HG03060 (cell line): ENCODE data around the gene SLC38A6.
A peak's percentile ranks its signal among the peaks of the same experiment; 100 is the strongest.

Experiments used
- ATAC-seq: cut with Tn5 transposase; IDR thresholded peaks from one replicate; pipeline ENCODE4 v1.9.1; 2021; ENCODE audit warnings: low read depth, moderate number of reproducible peaks; ENCODE audit not compliant: unreplicated experiment

The SLC38A6 gene

GRCh38 chr14:60980811-60981632 lies at the start of gene SLC38A6, which contains the start of gene TRMT5:
SLC38A6 (plus strand) TSS chr14:60981245; CDS start chr14:60981278, 33 bp downstream.
TRMT5 (minus strand) TSS chr14:60981079; CDS start chr14:60980973, 106 bp downstream.
- peak; percentile 67 for ATAC-seq

- no peak for ATAC-seq
Measured at GRCh38 chr14:60933920-60934655, 47.0 kb upstream of the SLC38A6 start.

GRCh38 chr14:60935319-60935718 lies 45.7 kb upstream of the SLC38A6 start:
- no peak for ATAC-seq

GRCh38 chr14:60943637-60944032 lies 37.4 kb upstream of the SLC38A6 start:
- no peak for ATAC-seq

- no peak for ATAC-seq
Measured at GRCh38 chr14:60944204-60944603, 36.8 kb upstream of the SLC38A6 start.

- no peak for ATAC-seq
Measured at GRCh38 chr14:60945984-60946383, 35.1 kb upstream of the SLC38A6 start.

GRCh38 chr14:60946773-60947172 lies 34.3 kb upstream of the SLC38A6 start:
- no peak for ATAC-seq

- ATAC-seq: no peak
Measured at GRCh38 chr14:60951776-60952435, 29.1 kb upstream of the SLC38A6 start.

- no peak for ATAC-seq
Measured at GRCh38 chr14:60956202-60956601, 24.8 kb upstream of the SLC38A6 start.

GRCh38 chr14:60956632-60957031 lies 24.4 kb upstream of the SLC38A6 start:
- ATAC-seq: no peak

GRCh38 chr14:60958146-60958545 lies 22.9 kb upstream of the SLC38A6 start:
- ATAC-seq: no peak

- no peak for ATAC-seq
Measured at GRCh38 chr14:60963761-60964160, 17.3 kb upstream of the SLC38A6 start.

GRCh38 chr14:60964904-60965303 lies 16.1 kb upstream of the SLC38A6 start:
- ATAC-seq: no peak

GRCh38 chr14:60965402-60965801 lies 15.6 kb upstream of the SLC38A6 start:
- ATAC-seq: no peak

GRCh38 chr14:60968099-60968498 lies 12.9 kb upstream of the SLC38A6 start:
- no peak for ATAC-seq

GRCh38 chr14:60968671-60969070 lies 12.4 kb upstream of the SLC38A6 start:
- no peak for ATAC-seq

GRCh38 chr14:60970146-60970545 lies 10.9 kb upstream of the SLC38A6 start:
- no peak for ATAC-seq

- no peak for ATAC-seq
Measured at GRCh38 chr14:60971271-60971670, 9.8 kb upstream of the SLC38A6 start.

GRCh38 chr14:60972295-60972694 lies 8.8 kb upstream of the SLC38A6 start:
- ATAC-seq: no peak

- ATAC-seq: no peak
Measured at GRCh38 chr14:60973070-60973469, 8.0 kb upstream of the SLC38A6 start.

GRCh38 chr14:60974090-60974651 lies 6.9 kb upstream of the SLC38A6 start:
- no peak for ATAC-seq
